ENCODE results near the gene PCMTD2.

PCMTD2 gene

DNA sequence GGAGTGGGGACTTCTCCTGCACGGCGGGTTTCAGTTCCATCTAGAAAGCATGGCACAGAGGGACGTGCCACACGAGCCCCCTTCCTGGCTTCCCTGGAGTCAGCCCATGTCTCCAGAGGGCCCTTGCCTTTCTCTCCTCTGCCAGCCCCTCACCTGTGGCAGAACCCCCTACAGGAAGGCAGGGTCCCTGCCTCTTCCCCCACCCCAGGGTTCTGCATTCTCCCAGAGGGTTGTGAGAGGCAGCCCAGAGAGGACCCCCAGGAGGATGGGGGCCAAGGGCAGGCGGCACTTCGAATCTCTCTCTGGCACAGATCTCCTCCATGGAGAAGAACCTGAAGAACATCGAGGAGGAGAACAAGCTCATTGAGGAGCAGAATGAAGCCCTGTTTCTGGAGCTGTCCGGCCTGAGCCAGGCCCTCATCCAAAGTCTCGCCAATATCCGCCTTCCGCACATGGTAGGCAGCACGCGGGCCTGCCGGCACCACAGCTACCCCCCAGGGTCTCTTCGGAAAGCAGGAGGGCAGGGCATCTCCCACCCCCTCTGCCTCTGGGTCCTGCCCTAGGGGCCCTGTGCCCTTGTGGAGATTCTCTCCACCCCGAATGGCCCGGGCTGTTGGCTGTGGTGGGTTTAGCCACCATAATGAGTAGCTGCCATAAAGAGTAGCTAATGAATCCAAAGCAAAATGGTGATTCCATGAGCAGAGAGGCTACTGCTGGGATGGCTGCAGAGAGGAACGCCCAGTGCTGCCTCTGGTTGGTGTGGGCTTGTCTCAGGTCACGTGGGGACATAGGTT is 15.9 kb upstream of the PCMTD2 start:
- DNase-seq: no peak

DNA sequence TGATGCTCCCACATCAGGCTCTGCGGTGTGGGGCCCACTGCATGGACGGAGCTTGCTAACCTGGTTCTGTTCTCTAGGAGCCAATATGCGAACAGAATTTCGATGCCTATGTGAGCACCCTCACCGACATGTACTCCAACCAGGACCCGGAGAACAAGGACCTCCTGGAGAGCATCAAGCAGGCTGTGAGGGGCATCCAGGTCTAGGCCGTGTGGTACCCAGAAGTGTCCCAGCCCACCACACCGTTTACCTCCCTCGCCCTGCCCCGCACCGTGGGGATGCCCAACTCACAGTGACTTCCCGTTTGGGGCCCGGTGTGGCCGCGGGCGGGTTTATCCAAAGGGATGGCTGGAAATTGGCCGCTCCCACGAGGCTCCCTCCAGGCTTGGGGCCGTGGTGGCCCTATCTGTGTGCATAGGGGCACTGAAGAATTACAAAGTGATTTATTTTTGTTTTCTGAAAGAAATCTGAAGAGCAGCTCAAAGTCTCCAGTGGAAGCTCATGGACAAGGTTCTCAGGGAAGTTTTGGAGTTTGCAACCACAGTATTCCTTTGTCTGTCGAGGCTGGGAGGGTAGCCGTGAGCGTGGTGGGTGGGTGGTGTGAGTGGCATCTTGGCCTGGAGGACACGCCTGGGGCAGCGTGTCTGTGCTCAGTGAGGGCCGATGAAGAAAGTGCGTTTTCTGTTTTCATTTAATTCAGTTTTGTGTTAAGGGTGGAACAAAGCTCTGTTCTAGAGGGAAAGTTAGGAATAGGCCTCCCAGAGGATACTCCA is 15.1 kb upstream of the PCMTD2 start:
- no peak for DNase-seq

DNA sequence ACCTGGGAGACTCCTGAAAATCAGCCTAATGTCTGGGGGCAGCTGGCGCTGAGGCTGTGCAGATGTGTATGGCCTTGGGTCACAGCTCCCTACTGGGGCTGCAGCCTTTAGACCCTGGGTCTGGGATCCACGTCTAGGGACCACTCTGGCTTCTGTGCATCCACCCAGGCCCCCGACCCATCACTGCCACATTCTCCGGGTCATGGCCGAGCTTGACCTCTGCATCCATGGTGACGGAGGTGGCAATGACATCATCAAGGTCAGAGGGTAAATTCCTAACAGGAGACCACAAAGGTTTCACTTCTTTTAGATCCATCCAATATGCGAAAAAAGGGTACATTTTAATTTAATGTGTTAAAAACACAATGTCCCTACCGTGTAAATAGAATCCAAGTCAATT is 14.5 kb upstream of the PCMTD2 start:
- DNase-seq: no peak

DNA sequence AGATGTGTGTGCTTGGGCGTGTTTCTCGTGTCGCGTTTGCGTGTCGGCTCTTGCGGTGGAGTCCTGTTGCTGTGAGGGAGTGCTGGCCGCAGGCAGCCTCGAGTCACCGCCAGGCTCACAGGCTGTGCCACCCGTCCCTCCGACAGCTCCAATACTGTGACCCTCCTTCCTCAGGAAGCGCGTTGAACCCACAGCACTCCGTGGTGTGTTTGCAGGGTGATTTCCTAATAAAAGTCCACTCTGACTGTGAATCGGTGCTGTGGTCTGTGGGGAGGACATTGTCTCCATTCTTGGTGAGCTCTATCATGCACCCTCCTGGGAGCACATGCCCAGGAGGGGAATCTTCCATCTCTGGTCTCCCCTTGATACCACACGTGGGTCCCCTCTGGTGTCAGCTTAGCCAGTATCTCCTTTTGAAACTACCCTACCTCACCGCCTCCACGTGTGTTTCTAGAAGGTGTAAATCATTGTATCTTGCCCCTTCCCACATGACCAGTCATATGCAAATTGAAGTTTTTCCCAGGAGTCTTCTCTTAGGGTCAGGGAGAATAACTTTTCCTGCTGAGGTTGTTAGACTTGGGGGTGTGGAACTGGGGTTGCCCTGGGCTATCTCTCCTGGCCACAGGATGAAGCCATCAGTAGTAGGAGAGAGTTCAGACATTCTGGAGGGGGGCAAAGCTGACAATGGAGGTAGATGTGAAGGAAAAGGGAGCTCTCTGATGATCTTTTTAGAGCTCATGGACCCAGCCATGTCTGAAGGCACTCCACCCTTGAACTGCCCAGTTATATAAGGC is 13.3 kb upstream of the PCMTD2 start:
- DNase-seq: no peak

DNA sequence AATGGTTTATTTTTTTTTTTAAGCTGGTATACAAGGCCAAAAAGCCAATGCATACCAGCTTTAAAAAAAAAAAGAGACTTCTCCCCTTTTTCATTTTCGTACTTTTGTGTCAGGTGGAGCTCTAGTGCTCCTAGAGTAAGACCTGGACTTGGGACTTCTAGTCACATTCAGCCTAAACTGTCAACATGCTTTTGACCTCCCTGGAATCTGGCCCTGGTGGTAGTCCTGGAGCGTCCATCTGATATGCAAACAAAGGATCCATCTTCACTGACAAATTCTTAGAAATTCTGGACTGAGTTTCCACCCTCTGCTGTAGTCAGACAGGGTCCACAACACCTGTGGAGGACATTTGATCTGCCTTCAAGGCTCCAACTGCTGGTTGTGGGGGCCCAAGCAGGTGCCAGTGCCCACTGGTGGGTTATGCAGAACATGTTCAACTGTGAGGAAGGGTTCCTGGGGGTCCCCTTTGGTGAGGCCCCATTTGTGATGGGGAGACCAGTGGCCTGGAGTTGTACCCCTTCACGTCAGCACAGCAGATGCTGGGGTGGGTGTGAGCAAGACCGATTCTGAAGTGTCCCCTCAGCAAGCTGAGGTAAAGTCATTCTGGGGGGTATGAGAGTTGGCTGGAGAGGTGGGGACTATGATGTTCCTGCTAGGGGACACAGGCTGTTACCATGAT is 12.6 kb upstream of the PCMTD2 start:
- no peak for DNase-seq

DNA sequence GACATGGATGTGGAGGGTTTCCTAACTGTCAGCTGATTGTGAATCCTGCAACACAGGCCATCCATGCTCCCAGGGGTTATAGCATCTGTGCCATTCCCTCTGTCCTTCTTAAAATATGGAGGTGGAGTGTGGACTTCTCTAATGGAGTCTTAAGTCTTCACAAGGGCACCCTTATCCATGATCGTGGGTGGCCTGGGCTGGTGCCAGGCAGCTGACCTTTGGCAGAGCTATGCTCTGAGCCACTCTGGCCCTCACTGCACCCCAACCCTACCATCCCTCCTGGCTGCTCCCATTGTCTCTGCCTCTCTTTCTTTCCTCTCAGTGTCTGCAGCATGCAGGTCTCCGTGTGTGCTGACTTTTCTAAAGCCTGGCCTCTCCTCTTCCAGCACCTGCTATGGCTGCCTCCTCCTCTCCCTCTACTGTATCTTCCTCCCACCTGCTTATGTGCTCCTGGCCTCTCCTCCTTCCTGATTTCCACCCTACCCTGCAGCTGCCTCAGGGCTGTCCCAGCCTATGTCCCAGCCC is 11.2 kb upstream of the PCMTD2 start:
- DNase-seq: peak in 1 of 2 experiments; percentile 43

DNA sequence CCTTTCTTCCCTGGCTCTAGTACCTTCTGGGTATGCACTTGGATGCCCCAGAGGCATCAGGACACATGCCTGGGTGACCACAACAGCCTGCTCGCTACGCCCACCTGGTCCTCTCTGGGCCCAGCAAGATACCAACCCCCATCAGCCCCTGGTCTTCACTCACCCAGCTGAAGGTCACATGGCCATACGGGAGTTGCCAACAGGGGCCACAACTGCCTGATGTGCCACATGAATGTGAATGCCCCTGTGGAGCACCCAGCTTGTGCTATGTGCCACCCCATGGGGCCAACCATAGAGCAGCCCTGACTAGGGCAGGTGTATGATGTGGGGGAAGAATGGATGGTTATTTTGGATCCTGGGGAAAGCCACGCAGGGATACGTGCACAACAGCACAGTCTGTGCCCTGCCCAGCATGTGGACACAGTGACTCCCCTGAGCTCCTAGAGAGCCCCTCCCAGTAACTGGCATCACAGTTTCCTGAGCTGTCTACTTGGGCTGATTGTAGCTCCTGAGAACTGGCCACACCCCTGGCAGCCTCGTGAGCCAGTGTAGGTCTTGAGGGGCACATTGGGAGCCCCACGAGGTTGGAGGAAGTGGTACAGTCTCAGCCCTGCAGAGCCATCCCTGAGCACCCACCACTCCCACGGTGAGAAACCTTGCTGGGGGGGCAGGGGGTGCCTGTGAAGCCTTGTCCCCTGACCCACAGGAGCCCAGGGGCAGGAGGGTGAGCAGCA is 10.5 kb upstream of the PCMTD2 start:
- no peak for DNase-seq

DNA sequence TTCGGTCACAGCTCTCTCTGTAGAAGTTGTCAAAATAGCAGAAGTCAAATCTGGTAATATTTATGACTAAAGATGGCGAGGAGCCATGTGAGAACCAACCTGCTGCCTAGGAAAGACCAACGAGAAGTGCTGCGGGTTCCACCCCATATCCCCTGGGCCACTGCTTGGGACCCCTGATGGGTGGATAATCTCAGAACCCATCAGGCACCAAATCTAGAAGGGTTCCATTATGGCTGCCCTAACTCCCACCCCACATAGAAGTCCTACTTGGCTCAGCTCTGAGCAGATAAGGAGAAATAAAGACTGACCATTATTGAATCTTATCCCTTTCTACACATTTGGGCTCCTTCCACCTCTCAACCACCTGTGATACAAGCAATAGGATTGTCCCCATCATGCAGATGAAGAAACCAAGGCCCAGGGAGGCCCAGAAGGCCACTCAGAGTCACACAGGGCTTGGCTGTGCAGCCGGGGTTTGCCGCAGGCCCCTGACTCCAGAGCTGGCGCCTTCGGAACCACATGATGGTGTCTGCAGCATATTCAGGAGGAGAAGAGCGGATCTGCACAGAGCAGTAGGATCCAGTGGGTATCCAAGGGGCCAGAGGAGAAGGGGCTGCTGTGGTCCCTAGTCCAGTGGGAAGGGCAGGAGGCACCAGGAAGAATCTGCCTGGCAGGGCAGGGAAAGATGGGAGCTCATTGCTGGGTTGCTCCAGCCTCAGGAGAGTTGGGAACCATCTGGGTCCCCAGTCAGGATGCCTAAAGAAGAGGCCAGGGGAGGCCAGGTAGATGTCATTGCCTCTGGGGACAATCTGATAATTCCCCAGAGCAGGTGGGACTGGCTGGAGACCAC is 9.6 kb upstream of the PCMTD2 start:
- no peak for DNase-seq

DNA sequence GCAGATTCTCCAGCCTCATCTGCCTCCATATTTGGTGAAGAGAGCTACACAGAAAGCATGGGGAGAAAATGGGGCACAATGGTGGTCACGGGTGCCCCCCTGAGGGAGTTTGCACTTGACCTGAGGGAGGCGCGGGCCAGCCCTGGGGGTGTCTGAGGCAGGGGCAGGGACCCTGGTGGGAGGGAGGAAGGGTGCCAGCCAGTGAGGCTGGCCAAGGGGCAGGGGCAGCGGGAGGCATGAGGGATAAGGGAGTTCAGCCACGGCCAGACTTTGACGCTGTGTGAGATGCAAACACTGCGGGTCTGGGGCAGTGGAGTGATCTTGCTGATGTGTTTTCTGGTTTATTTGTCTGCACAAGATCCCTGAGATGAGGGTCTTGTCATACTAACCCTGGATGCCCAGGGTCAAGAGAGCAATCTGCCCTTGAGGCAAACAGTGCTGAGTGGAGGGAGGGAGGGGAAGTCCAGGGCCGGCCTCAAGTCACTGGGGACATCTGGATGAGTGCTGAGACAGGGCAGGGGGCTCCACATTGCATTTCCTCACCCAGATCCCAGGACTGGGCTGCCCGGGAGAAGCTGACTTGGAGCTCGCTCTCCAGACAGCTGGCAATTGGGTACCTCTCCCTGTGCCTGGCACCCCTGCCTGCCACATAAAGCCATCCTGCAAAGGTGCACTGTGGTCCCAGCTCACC is 8.8 kb upstream of the PCMTD2 start:
- DNase-seq: no peak

DNA sequence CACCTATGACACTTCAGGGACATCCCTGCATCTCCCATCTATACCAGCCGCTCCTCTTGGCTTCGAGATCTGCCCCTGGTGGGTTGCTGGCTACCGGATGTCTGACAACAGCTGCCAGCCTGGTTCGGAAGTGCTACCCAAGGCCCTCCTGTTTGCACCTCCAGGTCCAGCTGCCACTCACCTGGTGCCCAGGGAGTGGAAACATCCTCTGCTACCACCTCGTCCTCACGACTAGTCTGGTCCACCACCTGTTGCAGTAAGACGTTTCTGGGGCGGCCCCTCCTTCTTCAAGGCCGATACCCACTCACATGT is 8.3 kb upstream of the PCMTD2 start:
- DNase-seq: peak in 1 of 2 experiments; percentile 47

DNA sequence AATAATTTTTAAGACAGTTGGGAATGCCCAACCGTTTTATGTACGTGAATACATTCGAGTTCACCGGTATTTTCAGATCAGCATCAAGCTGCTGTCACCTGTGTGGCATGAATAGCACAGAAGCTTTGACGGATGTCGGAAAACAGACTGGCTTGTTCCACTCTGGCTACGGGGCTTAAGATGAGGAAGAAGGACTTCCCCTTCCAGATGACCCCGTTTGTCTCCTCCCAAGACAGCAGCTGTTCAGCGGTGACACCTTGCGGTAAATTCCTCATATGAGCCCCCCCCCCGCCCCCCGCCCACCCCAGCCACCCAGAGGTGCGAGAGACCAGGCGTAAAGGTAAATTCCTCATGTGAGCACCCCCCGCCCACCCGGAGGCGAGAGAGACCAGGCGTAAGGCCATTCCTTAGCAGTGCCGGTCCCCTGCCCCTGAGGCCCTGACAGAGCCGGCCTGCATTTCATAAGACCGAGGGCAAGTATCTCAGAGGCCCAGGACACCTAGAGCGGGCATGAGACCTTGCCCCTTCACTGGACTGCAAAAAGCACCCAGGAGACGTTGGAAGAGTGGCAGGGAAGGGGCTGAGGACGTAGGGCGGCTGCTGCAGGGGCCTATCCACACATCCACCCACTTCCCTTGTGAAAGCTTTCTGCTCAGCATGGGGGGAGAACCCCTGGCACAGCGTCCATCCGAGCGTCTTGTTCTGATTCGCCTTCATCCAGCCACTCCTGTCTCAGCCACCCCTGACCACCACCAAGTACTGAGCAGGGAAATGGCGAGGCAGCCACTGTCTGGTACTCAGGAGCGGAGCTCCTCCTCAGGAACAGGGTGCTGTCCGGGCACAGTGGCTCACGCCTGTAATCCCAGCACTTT is 7.3 kb upstream of the PCMTD2 start:
- no peak for DNase-seq

DNA sequence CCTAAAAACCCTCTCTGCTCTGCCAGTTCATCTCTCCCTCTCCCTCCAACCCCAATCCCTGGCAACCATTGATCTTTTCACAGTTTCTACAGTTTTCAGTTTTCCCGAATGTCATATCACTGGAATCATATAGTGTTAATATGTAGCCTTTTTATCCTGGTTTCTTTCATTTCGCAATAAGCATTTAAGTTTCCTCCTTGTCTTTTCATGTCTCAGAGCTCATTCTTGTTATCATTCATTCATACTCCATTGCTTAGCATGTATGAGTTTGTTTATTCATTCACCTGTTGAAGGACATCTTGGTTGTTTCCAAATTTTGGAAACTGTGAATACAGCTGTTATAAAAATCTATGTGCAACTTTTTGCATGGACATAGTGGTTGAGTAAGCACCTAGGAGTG is 5.5 kb upstream of the PCMTD2 start:
- DNase-seq: no peak

DNA sequence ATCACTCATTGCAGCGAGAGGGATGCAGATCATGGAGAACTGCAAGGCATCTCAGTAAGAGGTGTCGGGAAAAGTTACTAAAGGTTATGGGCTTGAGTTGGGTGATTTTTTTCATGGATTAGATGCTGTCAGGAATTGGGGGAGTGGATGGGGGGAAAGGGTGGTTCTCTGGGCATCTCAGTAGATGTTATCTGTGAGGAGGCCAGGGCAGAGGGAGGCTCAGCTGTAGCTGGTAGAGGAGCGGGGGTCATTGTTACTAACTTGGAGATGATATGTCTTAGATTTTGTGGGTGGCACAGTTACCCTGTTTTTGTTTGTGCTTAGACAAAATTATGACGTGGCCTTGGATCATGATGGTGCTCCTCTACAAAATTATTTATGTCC is 2.6 kb upstream of the PCMTD2 start:
- no peak for DNase-seq

DNA sequence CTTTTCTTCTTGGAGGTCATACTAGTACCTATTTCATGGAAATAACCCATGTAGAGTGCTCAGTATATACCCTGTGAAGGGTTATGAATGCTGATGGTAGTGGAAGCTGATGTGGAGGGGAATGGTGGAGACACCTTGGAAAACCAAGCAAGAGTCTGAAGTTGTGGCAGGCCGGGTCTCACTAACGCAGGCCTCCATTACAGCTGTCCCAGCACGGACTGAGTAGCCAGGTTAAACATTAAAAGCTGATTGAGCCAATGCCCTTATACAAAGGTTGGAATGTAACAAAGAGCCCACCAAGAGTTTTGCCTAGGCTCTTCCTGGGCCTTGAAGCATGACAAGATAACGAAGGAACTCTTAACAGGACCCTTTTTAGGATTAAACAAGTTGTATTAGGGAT is 2.1 kb upstream of the PCMTD2 start:
- DNase-seq: no peak

DNA sequence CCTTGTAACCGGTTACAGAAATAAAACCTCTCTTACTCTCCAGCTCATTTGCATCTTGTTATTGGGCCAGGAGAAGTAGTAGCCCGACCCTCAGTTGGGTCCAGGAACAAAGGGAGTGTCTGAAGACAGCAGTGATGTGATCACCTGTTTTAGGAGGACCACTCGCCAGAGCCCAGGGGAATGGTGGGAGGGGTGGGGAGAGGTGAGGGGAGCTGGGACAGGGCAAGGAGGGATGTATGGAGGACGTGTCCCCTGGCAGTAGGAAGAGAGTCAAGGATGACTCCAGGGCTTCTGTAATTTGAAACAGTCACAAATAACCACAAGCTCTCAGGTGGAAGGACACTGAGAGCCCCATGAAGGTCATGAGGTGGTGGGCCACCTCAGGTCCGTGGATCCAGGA is 1.4 kb upstream of the PCMTD2 start:
- no peak for DNase-seq

DNA sequence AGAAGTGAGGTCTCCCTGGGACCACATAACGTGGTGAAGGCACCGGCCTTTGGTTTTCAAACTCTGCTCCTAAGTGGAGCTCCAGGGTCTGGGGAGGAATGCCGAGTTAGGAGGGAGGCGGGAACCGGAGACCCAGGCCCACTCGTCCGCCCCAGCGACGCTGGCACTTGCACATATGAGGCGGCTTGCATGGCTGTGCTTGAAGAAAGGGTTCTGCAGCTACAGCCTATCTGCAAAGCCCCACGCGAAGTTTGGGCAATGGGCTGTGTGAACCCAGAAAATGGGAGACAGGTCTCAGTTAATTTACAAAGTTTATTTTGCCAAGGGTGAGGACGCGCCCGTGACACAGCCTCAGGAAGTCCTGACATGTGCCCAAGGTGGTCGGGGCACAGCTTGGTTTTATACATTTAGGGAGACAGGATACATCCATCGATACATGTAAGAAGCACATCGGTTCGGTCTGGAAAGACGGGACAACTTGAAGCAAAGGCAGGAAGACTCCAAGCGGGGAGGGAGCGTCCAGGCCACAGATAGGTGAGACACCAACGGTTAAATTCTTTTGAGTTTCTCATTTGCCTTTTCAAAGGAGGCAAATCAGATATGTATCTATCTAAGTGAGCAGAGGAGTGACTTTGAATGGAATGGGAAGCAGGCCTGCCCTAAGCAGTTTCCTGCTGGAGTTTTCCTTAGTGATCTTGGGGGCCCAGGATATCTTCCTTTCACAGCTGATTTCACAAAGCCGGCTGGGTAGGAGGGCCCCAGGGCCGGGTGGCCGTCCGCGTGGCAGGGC is 782 bp upstream of the PCMTD2 start:
- DNase-seq: no peak

DNA sequence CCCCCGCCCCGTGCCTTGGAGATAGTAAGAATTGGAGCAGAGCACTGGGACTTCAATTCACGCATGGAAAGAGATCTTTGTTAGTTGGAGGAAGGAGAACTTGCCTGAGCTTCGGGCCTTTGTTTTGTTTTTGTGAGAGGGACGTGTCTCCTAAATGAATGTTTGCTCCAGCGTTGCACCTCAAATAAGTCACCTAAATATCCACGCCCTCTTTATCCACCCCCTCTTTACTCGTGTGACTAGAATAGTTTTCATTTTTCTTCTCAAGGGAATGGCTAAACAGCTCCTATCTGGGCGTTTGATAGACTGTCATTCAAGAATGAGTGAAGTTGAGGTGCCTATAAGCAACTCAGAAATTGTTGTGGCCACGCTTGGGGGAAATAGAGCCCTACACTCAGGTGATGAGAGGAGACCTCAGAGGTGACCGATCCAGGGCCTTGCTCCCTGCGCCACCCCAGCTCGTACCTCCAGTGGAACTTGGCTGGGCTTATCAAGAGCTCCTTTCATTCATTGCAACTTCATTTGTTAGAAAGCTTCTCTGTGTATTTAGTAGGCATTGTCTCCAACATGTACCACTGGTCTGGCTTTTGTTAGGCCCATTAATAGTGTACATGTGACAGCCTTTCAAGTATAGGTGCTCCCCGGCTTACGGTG is 861 bp downstream of the PCMTD2 start:
- no peak for DNase-seq

DNA sequence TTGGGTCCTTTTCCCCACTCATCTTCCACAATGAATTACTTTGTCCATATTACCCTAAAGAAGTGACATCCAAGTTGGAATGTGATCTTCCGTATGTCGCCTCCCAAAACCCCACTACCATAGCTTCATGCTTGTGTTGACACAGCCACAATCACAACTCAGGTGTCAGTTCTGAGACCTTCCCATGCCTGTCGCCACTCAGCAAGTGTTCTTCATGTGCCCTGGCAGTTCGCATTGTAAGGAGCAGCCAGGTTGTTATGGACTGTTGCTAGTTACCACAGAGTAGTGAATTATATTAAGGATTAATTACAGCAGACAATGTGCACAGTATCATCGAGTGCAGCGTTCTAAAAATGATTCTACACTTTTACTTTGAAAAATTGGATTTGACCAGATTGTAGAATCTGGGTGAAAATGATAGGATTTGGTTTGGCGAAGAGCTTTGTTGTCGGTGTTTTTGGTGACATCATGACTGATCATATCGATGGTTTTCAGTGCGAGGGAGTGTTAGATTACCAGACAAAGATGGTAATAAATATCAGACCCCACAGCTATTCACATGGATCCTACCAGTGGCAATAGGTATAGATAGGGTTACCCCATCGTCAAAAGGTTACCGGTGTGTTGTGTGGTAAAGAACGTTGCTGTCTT is 1.7 kb downstream of the PCMTD2 start:
- DNase-seq: no peak

Measured in SHP77 (cell line).